Activated naive CD4-positive, alpha-beta T cell treated with anti-CD3 and anti-CD28 coated beads for 36 hours (primary cell): Measurements from ENCODE around the gene SETSIP. TPM values are rescaled to one million over a fixed set of nuclear protein-coding genes. Genes with fewer than 3 reads are reported as not detected.

Experiments used
- total RNA-seq, 2 experiments: library from RNA; stranded (reverse); gene quantifications; one replicate each; pipeline ENCODE4 v1.2.3, GENCODE V29; 2021

Gene SETSIP
- total RNA-seq, 2 experiments from 2014 or later, result 0.32 TPM; not detected in 1

Other genes with a start within 250 kb of the SETSIP start
- 1 to 10 TPM; 3.2 to 3.3 TPM for gene TGFBR3, start 189.3 kb downstream of the SETSIP start, total RNA-seq
- gene BRDT, start 126.0 kb downstream of the SETSIP start, total RNA-seq, result not detected
- under 1 TPM; 0.14 to 0.32 TPM for gene EPHX4, start 45.4 kb downstream of the SETSIP start, total RNA-seq
- 1 to 10 TPM; 2.0 to 2.7 TPM for gene BTBD8, start 4.9 kb upstream of the SETSIP start, total RNA-seq
- gene C1orf146, start 142.5 kb upstream of the SETSIP start, total RNA-seq, result not detected
- gene GLMN, start 223.6 kb upstream of the SETSIP start, total RNA-seq, result 10 to 100 TPM; 14.0 to 15.3 TPM
- gene RPAP2, start 223.6 kb upstream of the SETSIP start, total RNA-seq, result 10 to 100 TPM; 21.0 to 21.9 TPM